GM10847 (cell line): ENCODE data around the gene TAS2R4.

ENCODE experiments used
- POLR2A ChIP-seq: IDR thresholded peaks from 2 replicates; pipeline ENCODE4 v1.6.1; 2011; ENCODE audit not compliant: insufficient read length; ENCODE audit errors: extremely low read depth

Gene TAS2R4

GRCh38 chr7:141789917-141790316 lies 13.4 kb downstream of the TAS2R4 start, which contains the start of gene TAS2R5:
Gene TAS2R5 (plus strand): TSS chr7:141790217. CDS start chr7:141790362, 145 bp downstream.
- no peak for TF ChIP-seq POLR2A

DNA sequence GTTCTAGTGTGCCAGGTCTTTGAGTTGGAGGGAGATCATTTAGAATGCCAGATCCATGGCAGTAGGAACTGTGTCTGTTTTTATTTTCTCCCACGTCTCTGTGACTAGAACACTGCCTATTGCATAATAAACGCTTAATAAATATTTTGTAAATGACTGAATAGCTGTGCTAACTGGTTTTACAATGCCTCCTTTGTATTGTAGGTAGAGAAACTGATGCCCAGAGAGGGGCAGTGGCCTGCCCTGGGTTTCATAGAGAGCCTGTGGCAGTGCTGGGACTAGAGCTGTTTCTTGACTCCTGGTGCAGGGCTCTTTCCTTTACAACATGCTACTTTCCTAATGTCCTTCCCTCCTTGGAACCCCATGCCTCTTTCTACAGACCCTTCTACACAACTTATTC lies 16.1 kb downstream of the TAS2R4 start:
- no peak for TF ChIP-seq POLR2A

- TF ChIP-seq POLR2A, result no peak
These were observed 43.6 kb downstream of the TAS2R4 start for GRCh38 chr7:141820067-141820466.
